LNCaP clone FGC (cell line): ENCODE measurements around the gene NHLRC2.

Experiments
- DNase-seq: peaks from one replicate; pipeline ENCODE4 v3.0.0-alpha.2; 2011; ENCODE audit warnings: low read depth
- H3K4me3 ChIP-seq: 2 replicates; pipeline ENCODE4 v1.5.1; 2011; ENCODE audit warnings: mild to moderate bottlenecking, low read depth, low read length, control low read depth
- CTCF ChIP-seq: IDR thresholded peaks from 2 replicates; pipeline ENCODE4 v1.5.1; 2012; ENCODE audit warnings: mild to moderate bottlenecking; ENCODE audit not compliant: control insufficient read depth, insufficient read depth; ENCODE audit errors: extremely low read depth

Gene NHLRC2

GRCh38 chr10:113893570-113893969 lies 39.1 kb downstream of the NHLRC2 start:
- TF ChIP-seq CTCF, result no peak
- H3K4me3 ChIP-seq, result no peak overlapping the region

GRCh38 chr10:113894581-113894980 lies 40.1 kb downstream of the NHLRC2 start:
- H3K4me3 ChIP-seq, result no peak overlapping the region
- no peak for TF ChIP-seq CTCF
- no peak for DNase-seq

More at GRCh38 chr10:113893570-113893969, 39.1 kb downstream of the NHLRC2 start:
- no peak for DNase-seq

GRCh38 chr10:113895018-113895417 lies 40.6 kb downstream of the NHLRC2 start:
- TF ChIP-seq CTCF, result no peak
- H3K4me3 ChIP-seq, result no peak overlapping the region
- no peak for DNase-seq

GRCh38 chr10:113897693-113898618 lies 43.5 kb downstream of the NHLRC2 start:
- no peak for DNase-seq
- H3K4me3 ChIP-seq, result no peak overlapping the region
- TF ChIP-seq CTCF, result no peak

- TF ChIP-seq CTCF, result no peak
- no peak for DNase-seq
- no peak overlapping the region for H3K4me3 ChIP-seq
These were observed 45.6 kb downstream of the NHLRC2 start for GRCh38 chr10:113899952-113900598.

- TF ChIP-seq CTCF, result no peak
These were observed 51.3 kb downstream of the NHLRC2 start for GRCh38 chr10:113905756-113906155.

More at GRCh38 chr10:113905756-113906155, 51.3 kb downstream of the NHLRC2 start:
- no peak overlapping the region for H3K4me3 ChIP-seq
- DNase-seq, result no peak
